A673 (cell line): ENCODE measurements around the gene DMRTC2.

ENCODE experiments used
- CTCF ChIP-seq: fragments of 300-800, 200-600 bp; sonication (generic); conservative IDR thresholded peaks from 2 replicates; pipeline ENCODE4 v1.5.1; 2017; ENCODE audit warnings: low read depth, mild to moderate bottlenecking, antibody characterized with exemption, low read length, moderate library complexity, mixed read lengths
- EZH2 ChIP-seq: fragments of 200-600 bp; sonication (generic); IDR thresholded peaks from 2 replicates; pipeline ENCODE4 v1.6.1; 2017; ENCODE audit warnings: borderline replicate concordance, low read depth, mild to moderate bottlenecking, mixed read lengths, antibody characterized with exemption, low read length; ENCODE audit not compliant: poor library complexity, severe bottlenecking

GRCh38 chr19:41802770-41803169 lies 42.1 kb upstream of the DMRTC2 start:
- TF ChIP-seq CTCF (no peak), EZH2 (no peak)
